AG09319 (cell line): ENCODE measurements around the gene CCDC187.

Experiments used
- DNase-seq: peaks from one replicate; pipeline ENCODE4 v3.0.0-alpha.2; 2010; ENCODE audit warnings: low read depth; ENCODE audit errors: extremely low read depth
- TF ChIP-seq, protein P1 (sequence below): IDR thresholded peaks from 2 replicates; pipeline ENCODE4 v1.5.1; 2011; ENCODE audit warnings: low read depth, mild to moderate bottlenecking, inconsistent platforms, low read length, moderate library complexity

The CCDC187 gene

GRCh38 chr9:136230773-136231172 lies 73.1 kb downstream of the CCDC187 start:
- TF ChIP-seq, protein P1, sequence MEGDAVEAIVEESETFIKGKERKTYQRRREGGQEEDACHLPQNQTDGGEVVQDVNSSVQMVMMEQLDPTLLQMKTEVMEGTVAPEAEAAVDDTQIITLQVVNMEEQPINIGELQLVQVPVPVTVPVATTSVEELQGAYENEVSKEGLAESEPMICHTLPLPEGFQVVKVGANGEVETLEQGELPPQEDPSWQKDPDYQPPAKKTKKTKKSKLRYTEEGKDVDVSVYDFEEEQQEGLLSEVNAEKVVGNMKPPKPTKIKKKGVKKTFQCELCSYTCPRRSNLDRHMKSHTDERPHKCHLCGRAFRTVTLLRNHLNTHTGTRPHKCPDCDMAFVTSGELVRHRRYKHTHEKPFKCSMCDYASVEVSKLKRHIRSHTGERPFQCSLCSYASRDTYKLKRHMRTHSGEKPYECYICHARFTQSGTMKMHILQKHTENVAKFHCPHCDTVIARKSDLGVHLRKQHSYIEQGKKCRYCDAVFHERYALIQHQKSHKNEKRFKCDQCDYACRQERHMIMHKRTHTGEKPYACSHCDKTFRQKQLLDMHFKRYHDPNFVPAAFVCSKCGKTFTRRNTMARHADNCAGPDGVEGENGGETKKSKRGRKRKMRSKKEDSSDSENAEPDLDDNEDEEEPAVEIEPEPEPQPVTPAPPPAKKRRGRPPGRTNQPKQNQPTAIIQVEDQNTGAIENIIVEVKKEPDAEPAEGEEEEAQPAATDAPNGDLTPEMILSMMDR: no peak

GRCh38 chr9:136230365-136230764 lies 73.5 kb downstream of the CCDC187 start:
- no peak for DNase-seq
- TF ChIP-seq, protein P1: no peak

More at GRCh38 chr9:136230773-136231172, 73.1 kb downstream of the CCDC187 start:
- no peak for DNase-seq

- TF ChIP-seq, protein P1: no peak
- DNase-seq: no peak
Observed at GRCh38 chr9:136229096-136230065, 74.5 kb downstream of the CCDC187 start.

- DNase-seq: no peak
- TF ChIP-seq, protein P1: no peak
Observed at GRCh38 chr9:136228107-136228875, 75.6 kb downstream of the CCDC187 start.

GRCh38 chr9:136226680-136227407 lies 77.0 kb downstream of the CCDC187 start:
- TF ChIP-seq, protein P1: no peak
- DNase-seq: no peak

DNA sequence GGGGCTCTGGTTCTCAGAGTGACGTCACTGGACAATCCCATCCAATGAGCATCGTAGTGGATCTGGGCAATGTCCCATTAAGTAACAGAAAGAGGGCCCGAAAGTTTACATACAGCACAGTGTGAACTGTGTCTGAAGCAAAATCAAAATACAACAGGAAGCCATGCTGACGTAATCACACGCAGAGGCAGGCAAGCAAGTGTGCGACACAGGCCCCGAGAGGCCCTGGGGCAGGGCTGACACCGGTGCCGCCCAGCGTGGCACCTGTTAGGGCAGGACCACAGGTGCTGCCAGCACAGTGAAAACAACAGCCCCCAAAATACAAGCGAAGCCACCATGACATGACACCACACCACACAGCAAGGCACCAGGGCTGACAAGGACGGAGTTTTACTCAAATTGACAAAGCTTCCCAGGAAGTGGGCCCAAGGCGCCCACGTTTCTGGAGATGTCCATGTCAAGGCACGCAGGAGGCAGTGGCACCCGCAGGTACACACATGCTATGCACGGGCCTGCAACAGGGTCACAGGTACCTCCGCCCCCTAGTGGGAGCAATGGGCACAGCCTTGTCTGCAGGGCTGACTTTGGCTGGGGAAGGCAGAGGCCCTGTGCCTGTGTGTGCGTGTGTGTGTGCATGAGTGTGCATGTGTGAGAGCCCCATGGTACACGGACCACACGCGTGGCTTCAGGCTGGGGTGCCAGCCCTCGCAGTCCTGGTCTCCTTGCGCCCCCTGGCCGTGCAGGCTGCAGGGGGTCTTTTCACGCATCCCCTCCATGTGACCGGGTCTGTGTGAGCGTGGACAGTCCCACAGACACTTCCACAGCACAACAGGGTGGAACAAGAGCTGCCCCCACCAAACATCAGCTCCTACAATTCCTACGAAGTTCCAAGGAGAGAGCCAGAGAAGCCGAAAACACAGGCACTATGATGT lies 77.9 kb downstream of the CCDC187 start:
- TF ChIP-seq, protein P1: peak; percentile 85
- no peak for DNase-seq
